Mucosa of descending colon (tissue), 3 donors: ENCODE results near the gene SCD5. TPM values are rescaled to one million over a fixed set of nuclear protein-coding genes. Genes with fewer than 3 reads are reported as not detected.
A peak's percentile ranks its signal among the peaks of the same experiment; 100 is the strongest.

Experiments used
- ATAC-seq: fragments of 200-7000 bp; cut with Tn5 transposase; one replicate; pipeline ENCODE4 v1.9.1; 2020; ENCODE audit warnings: mild to moderate bottlenecking, moderate library complexity
- DNase-seq, 3 donors: peaks; one replicate each; pipeline ENCODE4 v3.0.0-alpha.2; 2020
- H3K36me3 ChIP-seq: fragments of 200-600 bp; one replicate; pipeline ENCODE4 v1.8.0; 2021; ENCODE audit warnings: low read depth, mild to moderate bottlenecking
- H3K4me1 ChIP-seq: fragments of 200-600 bp; one replicate; pipeline ENCODE4 v1.8.0; 2021; ENCODE audit warnings: low read depth, mild to moderate bottlenecking
- H3K4me3 ChIP-seq: fragments of 200-600 bp; one replicate; pipeline ENCODE4 v1.8.0; 2021; ENCODE audit warnings: mild to moderate bottlenecking
- H3K9me3 ChIP-seq: fragments of 200-600 bp; one replicate; pipeline ENCODE4 v1.8.0; 2021; ENCODE audit warnings: mild to moderate bottlenecking
- intact Hi-C, 2 donors: fragments of 100-400 bp; cut with DNase I in 1 of 2; cut with micrococcal nuclease in 1 of 2; formaldehyde crosslinking; loops; one replicate each; pipeline versions ENCODE4 v1.11.0 to v1.11.1; 2022; cut with DNase I, micrococcal nuclease
- total RNA-seq, 3 donors: library from RNA; stranded (reverse); fragmentation: NEBNext Ultra II Directional in 2 of 3; extraction: Animal tissue kit (Norgen Biotek cat#: 25700) in 2 of 3; gene quantifications; one replicate each; pipeline versions ENCODE4 v1.2.1 to v1.2.4, GENCODE V29; 2021 to 2023
- TF ChIP-seq, protein P1 (sequence below): fragments of 200-600 bp; IDR thresholded peaks from one replicate; pipeline ENCODE4 v1.8.0; 2022; ENCODE audit warnings: antibody characterized with exemption, mild to moderate bottlenecking
- donor health status: DM: no; HTN: no; CAD: no; lungs with moderate emphysema.
- donor health status: DM: no; HTN: no; CAD: no.
- donor health status: DM: no; HTN: yes; CAD: no.

Gene SCD5
- total RNA-seq, 3 donors from 2014 or later = 1.5 to 19.9 (median 2.8) TPM

DNA sequence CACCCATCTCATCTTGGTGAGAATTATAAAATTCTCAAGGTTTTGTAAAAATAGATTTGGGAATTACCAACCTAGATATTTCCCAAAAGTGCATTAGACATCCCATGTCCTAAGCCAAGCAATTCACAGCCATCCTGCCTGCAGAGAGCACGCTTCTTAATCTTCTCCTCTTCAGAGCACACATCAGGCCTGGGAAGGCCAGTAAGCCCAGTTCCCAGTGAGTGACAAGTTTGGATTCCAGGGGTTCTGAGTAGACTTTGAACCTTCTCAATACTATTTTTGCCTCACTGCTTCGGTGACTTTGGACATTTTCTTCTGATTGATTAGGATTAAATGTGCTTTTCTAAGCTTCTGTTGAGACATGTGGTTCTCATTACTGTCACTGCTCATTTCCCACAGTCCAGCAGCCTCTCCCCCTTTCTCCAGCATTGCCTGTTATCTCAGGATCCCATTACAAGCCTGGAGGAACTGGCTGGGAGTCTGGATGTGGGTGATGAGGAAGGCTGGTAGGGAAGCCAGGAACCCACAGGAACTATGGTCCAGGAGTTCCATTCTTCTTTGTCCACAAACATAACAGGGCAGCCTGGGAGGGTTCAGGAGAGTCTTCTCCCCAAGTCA lies 180.4 kb downstream of the SCD5 start:
- DNase-seq (no peak), ATAC-seq (no peak)
- H3K4me3 ChIP-seq = no peak overlapping the region
- intact Hi-C loops = no loop called here
- H3K9me3 ChIP-seq = no peaks in the 10 kb centered on the region
- no peaks in the 10 kb centered on the region for H3K4me1 ChIP-seq
- TF ChIP-seq, protein P1, sequence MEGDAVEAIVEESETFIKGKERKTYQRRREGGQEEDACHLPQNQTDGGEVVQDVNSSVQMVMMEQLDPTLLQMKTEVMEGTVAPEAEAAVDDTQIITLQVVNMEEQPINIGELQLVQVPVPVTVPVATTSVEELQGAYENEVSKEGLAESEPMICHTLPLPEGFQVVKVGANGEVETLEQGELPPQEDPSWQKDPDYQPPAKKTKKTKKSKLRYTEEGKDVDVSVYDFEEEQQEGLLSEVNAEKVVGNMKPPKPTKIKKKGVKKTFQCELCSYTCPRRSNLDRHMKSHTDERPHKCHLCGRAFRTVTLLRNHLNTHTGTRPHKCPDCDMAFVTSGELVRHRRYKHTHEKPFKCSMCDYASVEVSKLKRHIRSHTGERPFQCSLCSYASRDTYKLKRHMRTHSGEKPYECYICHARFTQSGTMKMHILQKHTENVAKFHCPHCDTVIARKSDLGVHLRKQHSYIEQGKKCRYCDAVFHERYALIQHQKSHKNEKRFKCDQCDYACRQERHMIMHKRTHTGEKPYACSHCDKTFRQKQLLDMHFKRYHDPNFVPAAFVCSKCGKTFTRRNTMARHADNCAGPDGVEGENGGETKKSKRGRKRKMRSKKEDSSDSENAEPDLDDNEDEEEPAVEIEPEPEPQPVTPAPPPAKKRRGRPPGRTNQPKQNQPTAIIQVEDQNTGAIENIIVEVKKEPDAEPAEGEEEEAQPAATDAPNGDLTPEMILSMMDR = no peak
- H3K36me3 ChIP-seq = no peaks in the 10 kb centered on the region

DNA sequence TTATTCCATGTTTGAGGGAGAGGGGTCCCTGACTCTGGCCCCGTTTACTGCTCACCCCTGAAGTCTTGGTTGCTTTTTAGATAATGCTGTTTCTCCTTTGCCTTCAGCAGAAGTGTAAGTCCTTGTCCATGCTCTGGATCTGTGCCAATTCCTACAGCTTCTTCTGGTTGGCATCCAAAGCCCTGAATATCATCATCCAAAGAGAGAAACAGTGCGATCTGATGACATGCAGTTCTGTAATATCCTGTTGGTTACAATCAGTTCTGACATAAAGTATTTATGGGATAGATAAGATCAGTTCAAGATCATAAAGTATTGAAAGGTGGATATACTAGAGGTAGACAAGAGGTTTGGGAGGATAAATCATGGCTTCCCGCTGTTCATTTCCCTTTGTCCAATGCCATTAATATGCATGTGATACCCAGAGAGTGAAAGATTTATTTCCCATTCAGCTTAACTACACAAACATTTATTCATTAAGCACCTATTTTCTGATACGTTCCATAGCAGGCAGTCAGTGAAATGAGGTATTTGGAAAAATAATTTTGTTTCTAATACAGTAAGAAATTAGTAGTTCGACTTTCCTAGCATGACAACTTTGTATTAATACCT lies 183.7 kb downstream of the SCD5 start:
- H3K36me3 ChIP-seq = no peaks in the 10 kb centered on the region
- no peaks in the 10 kb centered on the region for H3K9me3 ChIP-seq
- H3K4me3 ChIP-seq = no peak overlapping the region
- intact Hi-C loops = no loop called here
- DNase-seq (no peak), ATAC-seq (no peak)
- TF ChIP-seq, protein P1 = no peak
- H3K4me1 ChIP-seq = no peaks in the 10 kb centered on the region

DNA sequence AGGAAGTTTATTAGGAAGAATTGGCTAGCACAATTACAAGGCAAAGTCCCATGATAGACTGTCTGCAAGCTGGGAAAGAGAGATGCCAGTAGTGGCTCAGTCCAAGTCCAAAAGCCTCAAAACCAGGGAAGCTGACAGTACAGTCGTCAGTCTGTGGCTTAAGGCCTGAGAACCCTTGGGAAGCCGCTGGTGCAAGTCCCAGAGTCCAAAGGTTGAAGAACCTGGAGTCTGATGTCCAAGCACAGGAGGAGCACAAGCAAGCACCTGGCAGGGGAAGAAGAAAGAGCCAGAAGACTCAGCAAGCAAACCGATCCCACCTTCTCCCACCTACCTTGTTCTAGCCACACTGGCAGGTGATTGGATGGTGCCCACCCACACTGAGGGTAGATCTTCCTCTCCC lies 185.5 kb downstream of the SCD5 start:
- no peaks in the 10 kb centered on the region for H3K9me3 ChIP-seq
- H3K4me3 ChIP-seq = no peak overlapping the region
- intact Hi-C loops = no loop called here
- DNase-seq = peak in 1 of 3 donors; percentile 6
- H3K4me1 ChIP-seq = no peaks in the 10 kb centered on the region
- no peak for ATAC-seq
- no peaks in the 10 kb centered on the region for H3K36me3 ChIP-seq
- TF ChIP-seq, protein P1 = no peak

DNA sequence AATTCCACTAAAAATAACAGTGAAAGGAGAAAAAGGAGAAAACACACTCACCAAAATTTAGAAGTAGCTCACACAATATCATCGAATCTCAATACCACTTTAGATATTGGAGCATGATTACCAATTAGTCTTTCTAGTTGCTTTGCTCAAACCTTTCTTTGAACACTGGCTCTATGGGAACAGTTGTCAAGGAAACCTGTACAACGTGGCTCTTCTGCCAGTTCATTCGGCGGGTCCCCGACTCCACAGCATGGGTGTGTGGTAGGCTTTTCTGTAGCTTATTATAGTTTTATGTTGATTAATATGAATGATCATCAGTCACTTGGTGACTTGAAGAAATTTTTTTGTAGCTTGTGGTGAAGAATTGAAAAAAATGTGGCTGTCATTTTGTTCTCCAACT lies 186.6 kb downstream of the SCD5 start:
- ATAC-seq = no peak
- intact Hi-C loops = no loop called here
- Histone ChIP-seq H3K4me1 (no peaks in the 10 kb centered on the region), H3K4me3 (no peak overlapping the region), H3K9me3 (no peaks in the 10 kb centered on the region), H3K36me3 (no peaks in the 10 kb centered on the region)
- DNase-seq = no peak
- TF ChIP-seq, protein P1 = no peak

DNA sequence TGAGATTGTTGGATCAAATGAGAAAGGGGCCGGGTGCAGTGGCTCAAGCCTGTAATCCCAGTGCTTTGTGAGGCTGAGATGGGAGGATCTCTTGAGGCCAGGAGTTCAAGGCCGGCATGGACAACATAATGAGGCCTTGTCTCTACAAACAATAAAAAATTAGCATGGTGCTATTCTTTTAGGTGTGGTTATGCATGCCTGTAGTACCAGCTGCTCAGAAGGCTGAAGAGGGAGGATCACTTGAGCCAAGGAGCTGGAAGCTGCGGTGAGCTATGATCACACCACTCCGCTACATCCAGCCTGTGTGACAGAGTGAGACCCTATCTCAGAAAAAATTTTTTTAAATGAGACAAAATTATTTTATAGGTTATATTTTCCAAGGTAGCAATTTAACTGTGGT lies 187.1 kb downstream of the SCD5 start:
- TF ChIP-seq, protein P1 = no peak
- Histone ChIP-seq H3K4me3 (no peak overlapping the region), H3K4me1 (no peaks in the 10 kb centered on the region), H3K36me3 (no peaks in the 10 kb centered on the region), H3K9me3 (no peaks in the 10 kb centered on the region)
- intact Hi-C loops = no loop called here
- DNase-seq = no peak
- ATAC-seq = peak; percentile 25
